HG02610 (cell line): Measurements from ENCODE around the gene EFCAB3.
"Not testable (repeated sequence)": the region's sequence is repeated elsewhere in the genome, so short reads cannot be mapped to it uniquely, and the experiment has no call there.

Source experiments
- ATAC-seq: cut with Tn5 transposase; IDR thresholded peaks from one replicate; pipeline ENCODE4 v1.9.1; 2021; ENCODE audit warnings: mild to moderate bottlenecking, moderate library complexity; ENCODE audit not compliant: unreplicated experiment

EFCAB3 gene

GRCh38 chr17:62464422-62464821 is 84.1 kb downstream of the EFCAB3 start:
- ATAC-seq = not testable (repeated sequence)

GRCh38 chr17:62465271-62465670 is 84.9 kb downstream of the EFCAB3 start:
- ATAC-seq = not testable (repeated sequence)
